ENCODE results near the gene SPRYD4.
"Not testable (repeated sequence)": the region's sequence is repeated elsewhere in the genome, so short reads cannot be mapped to it uniquely, and the experiment has no call there.

Gene SPRYD4

DNA sequence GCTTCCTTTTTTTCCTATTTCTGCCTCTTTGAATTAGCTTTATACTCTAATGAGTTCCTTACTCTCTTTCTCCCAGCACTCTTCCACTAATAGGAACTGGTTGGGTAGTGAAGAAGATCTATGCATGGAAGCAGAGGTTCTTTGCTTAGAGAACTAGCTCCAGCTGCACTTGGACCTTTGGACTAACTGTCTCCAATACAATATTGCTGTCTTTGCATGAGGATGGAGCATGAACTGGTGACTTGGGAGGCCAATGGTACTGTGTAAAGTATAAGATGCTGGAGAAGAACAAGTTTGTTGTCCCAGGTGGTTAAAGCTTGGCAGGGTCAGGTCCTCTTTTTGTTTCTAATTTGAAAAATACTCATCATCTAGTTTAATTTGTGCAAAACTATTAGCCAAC lies 22.0 kb downstream of the SPRYD4 start:
- DNase-seq = no peak
- Histone ChIP-seq H3K9me3 (ENCODE audit: control insufficient read depth, low read length) (no peaks in the 10 kb centered on the region), H3K4me3 (ENCODE audit: insufficient read depth, low read depth, low read length, poor library complexity, severe bottlenecking) (no peak overlapping the region), H3K27ac (ENCODE audit: insufficient read depth, low read length, poor library complexity, severe bottlenecking) (no peak overlapping the region), H3K36me3 (ENCODE audit: control insufficient read depth, insufficient read depth, low read length) (no peaks in the 10 kb centered on the region), H3K4me1 (ENCODE audit: control insufficient read depth, insufficient read depth, low read length, poor library complexity, severe bottlenecking) (peaks cover 10% of the 10 kb centered on the region), H3K27me3 (replicated peaks; ENCODE audit: control insufficient read depth, insufficient read depth, low read length, poor library complexity, severe bottlenecking) (no peaks in the 10 kb centered on the region)

DNA sequence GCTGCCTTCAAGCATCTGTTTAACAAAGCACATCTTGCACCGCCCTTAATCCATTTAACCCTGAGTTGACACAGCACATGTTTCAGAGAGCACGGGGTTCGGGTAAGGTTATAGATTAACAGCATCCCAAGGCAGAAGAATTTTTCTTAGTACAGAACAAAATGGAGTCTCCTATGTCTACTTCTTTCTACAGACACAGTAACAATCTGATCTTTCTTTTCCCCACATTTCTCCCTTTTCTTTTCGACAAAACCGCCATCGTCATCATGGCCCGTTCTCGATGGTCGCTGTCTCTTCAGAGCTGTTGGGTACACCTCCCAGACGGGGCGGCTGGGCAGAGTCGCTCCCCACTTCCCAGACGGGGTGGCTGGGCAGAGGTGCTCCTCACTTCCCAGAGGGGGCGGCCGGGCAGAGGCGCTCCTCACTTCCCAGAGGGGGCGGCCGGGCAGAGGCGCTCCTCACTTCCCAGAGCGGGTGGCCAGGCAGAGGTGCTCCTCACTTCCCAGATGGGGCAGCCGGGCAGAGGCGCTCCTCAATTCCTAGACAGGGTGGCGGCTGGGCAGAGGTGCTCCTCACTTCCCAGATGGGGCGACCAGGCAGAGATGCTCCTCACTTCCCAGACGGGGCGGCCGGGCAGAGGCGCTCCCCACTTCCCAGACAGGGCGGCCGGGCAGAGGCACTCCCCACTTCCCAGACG lies 25.2 kb downstream of the SPRYD4 start:
- not testable (repeated sequence) for H3K36me3 ChIP-seq (ENCODE audit: control insufficient read depth, insufficient read depth, low read length); H3K9me3 ChIP-seq (ENCODE audit: control insufficient read depth, low read length); H3K27me3 ChIP-seq (replicated peaks; ENCODE audit: control insufficient read depth, insufficient read depth, low read length, poor library complexity, severe bottlenecking); DNase-seq; H3K27ac ChIP-seq (ENCODE audit: insufficient read depth, low read length, poor library complexity, severe bottlenecking); H3K4me3 ChIP-seq (ENCODE audit: insufficient read depth, low read depth, low read length, poor library complexity, severe bottlenecking); H3K4me1 ChIP-seq (ENCODE audit: control insufficient read depth, insufficient read depth, low read length, poor library complexity, severe bottlenecking)

DNA sequence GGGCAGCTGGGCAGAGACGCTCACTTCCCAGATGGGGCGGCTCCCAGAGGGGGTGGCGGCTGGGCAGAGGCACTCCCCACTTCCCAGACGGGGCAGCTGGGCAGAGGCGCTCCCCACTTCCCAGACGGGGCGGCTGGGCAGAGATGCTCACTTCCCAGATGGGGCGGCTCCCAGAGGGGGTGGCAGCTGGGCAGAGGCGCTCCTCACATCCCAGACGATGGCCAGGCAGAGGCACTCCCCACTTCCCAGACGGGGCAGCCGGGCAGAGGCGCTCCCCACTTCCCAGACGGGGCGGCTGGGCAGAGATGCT lies 25.7 kb downstream of the SPRYD4 start:
- not testable (repeated sequence) for H3K9me3 ChIP-seq (ENCODE audit: control insufficient read depth, low read length); H3K4me1 ChIP-seq (ENCODE audit: control insufficient read depth, insufficient read depth, low read length, poor library complexity, severe bottlenecking); H3K27ac ChIP-seq (ENCODE audit: insufficient read depth, low read length, poor library complexity, severe bottlenecking); H3K36me3 ChIP-seq (ENCODE audit: control insufficient read depth, insufficient read depth, low read length); H3K27me3 ChIP-seq (replicated peaks; ENCODE audit: control insufficient read depth, insufficient read depth, low read length, poor library complexity, severe bottlenecking); H3K4me3 ChIP-seq (ENCODE audit: insufficient read depth, low read depth, low read length, poor library complexity, severe bottlenecking); DNase-seq

DNA sequence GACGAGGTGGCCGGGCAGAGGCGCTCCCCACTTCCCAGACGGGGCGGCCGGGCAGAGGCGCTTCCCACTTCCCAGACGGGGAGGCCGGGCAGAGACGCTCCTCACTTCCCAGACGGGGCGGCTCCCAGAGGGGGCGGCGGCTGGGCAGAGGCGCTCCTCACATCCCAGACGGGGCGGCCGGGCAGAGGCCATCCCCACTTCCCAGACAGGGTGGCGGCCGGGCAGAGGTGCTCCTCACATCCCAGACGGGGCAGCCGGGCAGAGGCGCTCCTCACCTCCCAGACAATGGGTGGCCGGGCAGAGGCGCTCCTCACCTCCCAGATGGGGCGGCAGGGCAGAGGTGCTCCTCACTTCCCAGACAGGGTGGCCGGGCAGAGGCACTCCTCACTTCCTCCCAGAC lies 26.1 kb downstream of the SPRYD4 start:
- H3K27me3 ChIP-seq (replicated peaks; ENCODE audit: control insufficient read depth, insufficient read depth, low read length, poor library complexity, severe bottlenecking); H3K4me1 ChIP-seq (ENCODE audit: control insufficient read depth, insufficient read depth, low read length, poor library complexity, severe bottlenecking); H3K4me3 ChIP-seq (ENCODE audit: insufficient read depth, low read depth, low read length, poor library complexity, severe bottlenecking); DNase-seq; H3K36me3 ChIP-seq (ENCODE audit: control insufficient read depth, insufficient read depth, low read length); H3K9me3 ChIP-seq (ENCODE audit: control insufficient read depth, low read length); H3K27ac ChIP-seq (ENCODE audit: insufficient read depth, low read length, poor library complexity, severe bottlenecking): not testable (repeated sequence)

DNA sequence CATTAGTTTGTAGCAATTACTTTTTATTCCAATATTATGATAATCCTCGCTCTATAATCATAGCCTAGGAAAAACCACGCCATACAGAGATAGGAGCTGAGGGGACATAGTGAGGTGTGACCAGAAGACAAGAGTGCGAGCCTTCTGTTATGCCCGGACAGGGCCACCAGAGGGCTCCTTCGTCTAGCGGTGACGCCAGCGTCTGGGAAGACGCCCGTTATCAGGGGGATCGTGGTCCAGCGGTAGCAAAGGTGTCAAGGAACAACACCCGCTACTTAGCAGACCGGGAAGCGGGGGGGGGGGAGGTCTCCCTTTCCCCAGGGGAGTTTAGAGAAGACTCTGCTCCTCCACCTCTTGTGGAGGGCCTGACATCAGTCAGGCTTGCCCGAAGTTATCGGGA lies 28.3 kb downstream of the SPRYD4 start:
- DNase-seq = peak; percentile 16 to 51 (median 32)
- not testable (repeated sequence) for H3K4me3 ChIP-seq (ENCODE audit: insufficient read depth, low read depth, low read length, poor library complexity, severe bottlenecking); H3K27me3 ChIP-seq (replicated peaks; ENCODE audit: control insufficient read depth, insufficient read depth, low read length, poor library complexity, severe bottlenecking)

DNA sequence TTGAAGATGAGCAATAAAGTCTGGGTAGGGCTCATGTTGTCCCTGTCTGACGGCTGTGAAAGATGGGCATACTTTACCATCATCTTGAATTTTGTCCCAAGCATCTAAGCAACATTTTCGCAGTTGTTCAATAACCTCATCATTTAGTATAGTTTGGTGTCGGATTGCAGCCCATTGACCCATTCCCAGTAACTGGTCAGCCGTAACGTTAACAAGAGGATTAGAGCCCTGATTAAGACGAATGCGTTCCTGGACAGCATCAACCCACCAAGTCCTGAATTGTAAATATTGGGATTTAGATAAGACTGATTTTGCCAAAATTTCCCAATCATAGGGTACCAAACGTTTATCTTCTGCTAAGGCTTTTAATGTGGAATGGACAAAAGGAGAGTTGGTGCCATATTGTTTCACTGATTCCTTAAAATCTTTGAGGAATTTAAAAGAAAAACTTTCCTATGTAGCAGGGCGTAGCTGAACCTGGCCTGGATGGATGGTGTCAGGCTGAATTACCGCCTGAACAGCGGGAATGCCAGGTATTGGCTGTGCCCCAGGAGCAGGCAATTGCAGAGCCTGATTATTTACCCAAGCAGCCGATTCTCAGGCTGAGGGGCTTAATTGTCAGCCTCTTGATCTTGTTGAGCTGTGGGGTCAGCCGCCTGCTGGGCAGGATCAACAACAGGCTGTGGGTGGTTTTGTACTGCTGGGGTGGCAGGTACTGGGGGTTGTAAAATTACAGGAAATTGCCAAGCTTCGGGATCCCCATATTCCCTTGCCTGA lies 29.9 kb downstream of the SPRYD4 start:
- not testable (repeated sequence) for DNase-seq; H3K27me3 ChIP-seq (replicated peaks; ENCODE audit: control insufficient read depth, insufficient read depth, low read length, poor library complexity, severe bottlenecking); H3K27ac ChIP-seq (ENCODE audit: insufficient read depth, low read length, poor library complexity, severe bottlenecking); H3K4me3 ChIP-seq (ENCODE audit: insufficient read depth, low read depth, low read length, poor library complexity, severe bottlenecking); H3K36me3 ChIP-seq (ENCODE audit: control insufficient read depth, insufficient read depth, low read length); H3K4me1 ChIP-seq (ENCODE audit: control insufficient read depth, insufficient read depth, low read length, poor library complexity, severe bottlenecking); H3K9me3 ChIP-seq (ENCODE audit: control insufficient read depth, low read length)

More for the DNA sequence above, 28.3 kb downstream of the SPRYD4 start:
- not testable (repeated sequence) for H3K4me1 ChIP-seq (ENCODE audit: control insufficient read depth, insufficient read depth, low read length, poor library complexity, severe bottlenecking); H3K9me3 ChIP-seq (ENCODE audit: control insufficient read depth, low read length); H3K27ac ChIP-seq (ENCODE audit: insufficient read depth, low read length, poor library complexity, severe bottlenecking); H3K36me3 ChIP-seq (ENCODE audit: control insufficient read depth, insufficient read depth, low read length)

DNA sequence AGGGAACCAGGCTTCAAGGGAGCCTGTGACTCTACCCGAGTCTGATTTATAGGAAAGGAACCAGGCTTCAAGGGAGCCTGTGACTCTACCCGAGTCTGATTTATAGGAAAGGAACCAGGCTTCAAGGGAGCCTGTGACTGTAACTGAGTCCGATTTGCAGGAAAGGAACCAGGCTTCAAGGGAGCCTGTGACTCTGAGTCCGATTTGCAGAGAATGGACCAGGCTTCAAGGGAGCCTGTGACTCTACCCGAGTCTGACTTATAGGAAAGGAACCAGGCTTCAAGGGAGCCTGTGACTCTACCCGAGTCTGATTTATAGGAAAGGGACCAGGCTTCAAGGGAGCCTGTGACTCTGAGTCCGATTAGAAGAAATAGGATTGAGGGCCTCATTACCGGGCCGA lies 31.1 kb downstream of the SPRYD4 start:
- not testable (repeated sequence) for DNase-seq; H3K4me1 ChIP-seq (ENCODE audit: control insufficient read depth, insufficient read depth, low read length, poor library complexity, severe bottlenecking); H3K36me3 ChIP-seq (ENCODE audit: control insufficient read depth, insufficient read depth, low read length); H3K27ac ChIP-seq (ENCODE audit: insufficient read depth, low read length, poor library complexity, severe bottlenecking); H3K4me3 ChIP-seq (ENCODE audit: insufficient read depth, low read depth, low read length, poor library complexity, severe bottlenecking); H3K27me3 ChIP-seq (replicated peaks; ENCODE audit: control insufficient read depth, insufficient read depth, low read length, poor library complexity, severe bottlenecking); H3K9me3 ChIP-seq (ENCODE audit: control insufficient read depth, low read length)

DNA sequence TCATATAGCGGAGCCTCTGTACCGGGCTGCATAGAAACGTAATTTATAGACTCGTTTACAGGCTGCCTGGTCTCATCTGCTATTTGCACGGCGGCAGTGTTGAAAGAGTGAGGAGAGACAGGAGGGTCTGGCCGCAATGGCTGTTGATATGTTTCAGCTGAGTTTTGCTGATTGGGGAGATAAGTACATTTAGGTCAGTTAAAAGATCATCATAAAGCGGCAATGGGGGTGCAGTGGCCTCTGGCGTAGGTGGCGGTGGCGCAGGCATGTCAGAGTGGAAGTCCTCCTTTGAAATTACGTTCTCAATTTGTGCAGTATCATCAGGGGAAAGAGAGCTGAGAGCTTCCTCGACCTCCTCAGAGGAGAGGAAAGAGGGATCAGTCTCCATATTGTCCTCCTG lies 31.5 kb downstream of the SPRYD4 start:
- not testable (repeated sequence) for H3K36me3 ChIP-seq (ENCODE audit: control insufficient read depth, insufficient read depth, low read length); DNase-seq; H3K4me1 ChIP-seq (ENCODE audit: control insufficient read depth, insufficient read depth, low read length, poor library complexity, severe bottlenecking); H3K9me3 ChIP-seq (ENCODE audit: control insufficient read depth, low read length); H3K27ac ChIP-seq (ENCODE audit: insufficient read depth, low read length, poor library complexity, severe bottlenecking); H3K27me3 ChIP-seq (replicated peaks; ENCODE audit: control insufficient read depth, insufficient read depth, low read length, poor library complexity, severe bottlenecking); H3K4me3 ChIP-seq (ENCODE audit: insufficient read depth, low read depth, low read length, poor library complexity, severe bottlenecking)

DNA sequence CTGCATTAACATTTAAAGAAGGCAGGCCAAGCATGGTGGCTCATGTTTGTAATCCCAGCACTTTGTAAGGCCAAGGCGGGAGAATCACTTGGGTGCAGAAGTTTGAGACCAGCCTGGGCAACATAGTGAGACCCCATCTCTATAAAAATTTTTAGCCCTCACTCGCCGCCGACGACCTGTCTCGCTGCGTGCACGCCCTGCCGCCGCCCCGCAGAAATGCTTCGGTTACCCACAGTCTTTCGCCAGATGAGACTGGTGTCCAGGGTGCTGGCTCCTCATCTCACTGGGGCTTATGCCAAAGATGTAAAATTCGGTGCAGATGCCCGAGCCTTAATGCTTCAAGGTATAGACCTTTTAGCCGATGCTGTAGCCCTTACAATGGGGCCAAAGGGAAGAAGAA lies 42.4 kb downstream of the SPRYD4 start:
- H3K4me1 ChIP-seq (ENCODE audit: control insufficient read depth, insufficient read depth, low read length, poor library complexity, severe bottlenecking) = no peaks in the 10 kb centered on the region
- DNase-seq = no peak
- H3K4me3 ChIP-seq (ENCODE audit: insufficient read depth, low read depth, low read length, poor library complexity, severe bottlenecking) = no peak overlapping the region
- H3K27ac ChIP-seq (ENCODE audit: insufficient read depth, low read length, poor library complexity, severe bottlenecking) = no peak overlapping the region
- no peaks in the 10 kb centered on the region for H3K9me3 ChIP-seq (ENCODE audit: control insufficient read depth, low read length)
- H3K36me3 ChIP-seq (ENCODE audit: control insufficient read depth, insufficient read depth, low read length) = no peaks in the 10 kb centered on the region
- H3K27me3 ChIP-seq (replicated peaks; ENCODE audit: control insufficient read depth, insufficient read depth, low read length, poor library complexity, severe bottlenecking) = no peaks in the 10 kb centered on the region

DNA sequence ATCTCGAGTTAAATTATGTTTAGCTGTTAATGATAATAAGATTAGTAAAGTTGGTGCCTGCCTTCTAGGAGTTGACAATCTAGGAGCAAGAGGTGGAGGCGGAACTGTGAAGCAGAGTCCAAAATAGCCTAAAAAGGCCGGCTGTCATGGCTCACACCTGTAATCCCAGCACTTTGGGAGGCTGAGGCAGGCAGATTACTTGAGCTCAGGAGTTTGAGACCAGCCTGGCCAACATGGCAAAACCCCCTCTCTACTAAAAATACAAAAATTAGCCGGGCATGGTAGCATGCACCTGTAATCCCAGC lies 45.6 kb downstream of the SPRYD4 start:
- not testable (repeated sequence) for H3K4me1 ChIP-seq (ENCODE audit: control insufficient read depth, insufficient read depth, low read length, poor library complexity, severe bottlenecking); H3K27me3 ChIP-seq (replicated peaks; ENCODE audit: control insufficient read depth, insufficient read depth, low read length, poor library complexity, severe bottlenecking); H3K9me3 ChIP-seq (ENCODE audit: control insufficient read depth, low read length); DNase-seq; H3K4me3 ChIP-seq (ENCODE audit: insufficient read depth, low read depth, low read length, poor library complexity, severe bottlenecking); H3K27ac ChIP-seq (ENCODE audit: insufficient read depth, low read length, poor library complexity, severe bottlenecking); H3K36me3 ChIP-seq (ENCODE audit: control insufficient read depth, insufficient read depth, low read length)

Measured in effector memory CD4-positive, alpha-beta T cell (primary cell).